Peyer's patch (tissue), 4 donors: ENCODE data around the gene CAPN1.

Source experiments
- CTCF ChIP-seq, 6 experiments: fragments of 450-650 bp in 4 of 6; fragments of 200-600 bp in 2 of 6; sonication (generic) in 1 of 6; IDR thresholded peaks; one replicate each; pipeline ENCODE4 v1.5.1; 2017 to 2019; ENCODE audit warnings: antibody characterized with exemption in 6 of 6, mild to moderate bottlenecking in 3 of 6, moderate library complexity in 1 of 6
- POLR2A ChIP-seq, 2 donors: fragments of 450-650 bp; IDR thresholded peaks; one replicate each; pipeline ENCODE4 v1.5.1; 2017; ENCODE audit warnings: antibody characterized with exemption in 2 of 2, mild to moderate bottlenecking in 2 of 2, moderate library complexity in 2 of 2

- TF ChIP-seq CTCF (IDR thresholded peaks at IDR 0.05) (no peak), POLR2A (IDR thresholded peaks at IDR 0.05) (no peak)
These were observed 43.2 kb downstream of the CAPN1 start for GRCh38 chr11:65224930-65225278.
